ENCODE data around the gene FBXO11. TPM values are rescaled to one million over a fixed set of nuclear protein-coding genes. Genes with fewer than 3 reads are reported as not detected.

Gene FBXO11
- total RNA-seq, 4 donors from 2014 or later: 43.0 to 77.2 (median 51.3) TPM

- no peak for DNase-seq
- Histone ChIP-seq H3K9me3 (no peaks in the 10 kb centered on the region), H3K4me3 (no peak overlapping the region), H3K36me3 (no peaks in the 10 kb centered on the region), H3K27ac (no peak overlapping the region), H3K4me1 (no peaks in the 10 kb centered on the region), H3K27me3 (no peaks in the 10 kb centered on the region)
- no peak for TF ChIP-seq POLR2A (IDR thresholded peaks at IDR 0.05)
- TF ChIP-seq CTCF (IDR thresholded peaks at IDR 0.05): no peak
Measured at GRCh38 chr2:47777277-47777937, 128.9 kb downstream of the FBXO11 start.

- DNase-seq: no peak
- TF ChIP-seq CTCF (IDR thresholded peaks at IDR 0.05) (no peak), POLR2A (IDR thresholded peaks at IDR 0.05) (no peak)
- Histone ChIP-seq H3K27me3 (no peaks in the 10 kb centered on the region), H3K27ac (no peak overlapping the region), H3K9me3 (no peaks in the 10 kb centered on the region), H3K4me1 (no peaks in the 10 kb centered on the region), H3K36me3 (no peaks in the 10 kb centered on the region), H3K4me3 (no peak overlapping the region)
Measured at GRCh38 chr2:47774567-47774966, 131.7 kb downstream of the FBXO11 start.

GRCh38 chr2:47772343-47772742, 134.0 kb downstream of the FBXO11 start:
- no peaks in the 10 kb centered on the region for H3K4me1 ChIP-seq
- no peaks in the 10 kb centered on the region for H3K27me3 ChIP-seq
- DNase-seq: no peak
- H3K36me3 ChIP-seq: no peaks in the 10 kb centered on the region
- TF ChIP-seq POLR2A (IDR thresholded peaks at IDR 0.05) (no peak), CTCF (IDR thresholded peaks at IDR 0.05) (no peak)
- no peaks in the 10 kb centered on the region for H3K9me3 ChIP-seq
- H3K27ac ChIP-seq: no peak overlapping the region
- H3K4me3 ChIP-seq: no peak overlapping the region

GRCh38 chr2:47771211-47771610, 135.1 kb downstream of the FBXO11 start:
- H3K9me3 ChIP-seq: no peaks in the 10 kb centered on the region
- TF ChIP-seq CTCF (IDR thresholded peaks at IDR 0.05) (no peak), POLR2A (IDR thresholded peaks at IDR 0.05) (no peak)
- no peak overlapping the region for H3K27ac ChIP-seq
- H3K4me3 ChIP-seq: no peak overlapping the region
- H3K36me3 ChIP-seq: no peaks in the 10 kb centered on the region
- H3K4me1 ChIP-seq: no peaks in the 10 kb centered on the region
- no peak for DNase-seq
- H3K27me3 ChIP-seq: no peaks in the 10 kb centered on the region

- TF ChIP-seq POLR2A (IDR thresholded peaks at IDR 0.05): no peak
- no peak for TF ChIP-seq CTCF (IDR thresholded peaks at IDR 0.05)
- H3K36me3 ChIP-seq: no peaks in the 10 kb centered on the region
- H3K4me3 ChIP-seq: no peak overlapping the region
- no peaks in the 10 kb centered on the region for H3K9me3 ChIP-seq
- no peak overlapping the region for H3K27ac ChIP-seq
- no peak for DNase-seq
- no peaks in the 10 kb centered on the region for H3K27me3 ChIP-seq
- H3K4me1 ChIP-seq: no peaks in the 10 kb centered on the region
Measured at GRCh38 chr2:47769318-47769717, 137.0 kb downstream of the FBXO11 start.

All from Peyer's patch (tissue), 4 donors.